ENCODE results near the gene NR3C2.
A peak's percentile ranks its signal among the peaks of the same experiment; 100 is the strongest.

Gene NR3C2

DNA sequence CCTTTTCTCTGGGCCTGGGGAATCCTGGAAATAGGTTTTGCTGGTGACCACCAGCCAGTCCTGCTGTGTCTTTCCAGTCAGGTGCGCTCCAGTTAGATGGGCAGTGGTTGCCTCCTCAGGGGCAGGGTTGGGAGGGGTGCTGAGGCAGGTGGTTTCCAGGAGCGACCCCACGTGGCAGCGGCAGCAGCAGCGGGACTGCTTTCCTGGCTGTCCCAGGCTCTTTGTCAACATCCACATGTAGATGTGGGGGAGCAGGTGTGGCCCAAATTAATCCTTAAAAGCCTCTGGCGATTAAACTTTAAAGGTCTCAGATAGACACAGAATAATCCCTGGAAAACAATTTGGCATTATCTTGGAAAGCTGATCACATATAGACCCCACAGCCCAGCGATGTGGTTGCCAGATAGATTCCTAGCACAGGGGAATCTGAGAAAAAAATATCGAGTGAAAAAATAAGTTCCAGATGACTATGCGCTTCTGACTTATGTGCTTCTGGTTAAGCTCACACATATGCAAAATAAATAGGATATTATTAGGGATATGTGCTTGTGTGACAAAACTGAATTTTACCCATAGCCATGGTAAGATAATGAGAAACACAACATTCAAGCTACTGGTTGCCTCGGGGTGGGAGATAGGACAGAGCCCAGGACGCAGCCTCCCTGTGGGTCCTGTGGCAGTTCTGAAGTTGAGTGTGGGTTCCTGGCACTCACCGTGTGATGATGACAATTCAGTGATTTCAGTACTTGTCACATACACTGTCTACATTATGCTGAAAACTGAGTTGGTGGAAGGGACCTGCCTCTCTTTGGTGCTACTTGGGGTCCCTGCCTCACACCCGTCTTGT is 373.9 kb downstream of the NR3C2 start:
- no peak for DNase-seq

DNA sequence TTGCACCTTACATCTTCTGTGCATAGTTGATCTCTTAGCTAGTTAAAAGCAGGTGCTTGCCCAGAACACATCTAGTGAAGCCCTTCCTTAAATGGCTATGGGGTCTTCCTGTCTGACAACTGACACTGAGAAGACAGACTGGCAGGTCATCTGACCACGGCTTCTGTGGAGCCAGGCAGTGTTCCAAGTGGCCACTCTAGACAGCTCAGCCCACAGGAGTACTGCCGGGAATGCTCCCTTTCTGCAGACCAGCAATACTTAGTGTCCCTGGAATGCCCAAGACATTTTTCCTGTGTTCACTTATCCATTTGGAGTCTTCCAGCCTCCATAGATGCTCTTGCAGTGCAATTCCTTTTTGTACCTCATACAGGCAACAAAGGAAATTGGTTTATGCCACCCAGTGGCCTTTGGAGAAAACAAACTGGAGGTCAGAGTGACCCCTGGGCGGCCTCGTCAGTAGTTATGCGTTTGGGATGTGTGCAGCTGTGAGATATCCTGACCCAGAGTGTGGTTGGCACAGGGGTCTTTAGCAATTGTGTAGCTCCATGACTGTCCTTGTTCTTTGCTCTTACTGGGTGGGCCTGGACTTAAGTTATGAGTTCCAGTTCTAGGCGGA is 374.8 kb downstream of the NR3C2 start:
- DNase-seq: no peak

DNA sequence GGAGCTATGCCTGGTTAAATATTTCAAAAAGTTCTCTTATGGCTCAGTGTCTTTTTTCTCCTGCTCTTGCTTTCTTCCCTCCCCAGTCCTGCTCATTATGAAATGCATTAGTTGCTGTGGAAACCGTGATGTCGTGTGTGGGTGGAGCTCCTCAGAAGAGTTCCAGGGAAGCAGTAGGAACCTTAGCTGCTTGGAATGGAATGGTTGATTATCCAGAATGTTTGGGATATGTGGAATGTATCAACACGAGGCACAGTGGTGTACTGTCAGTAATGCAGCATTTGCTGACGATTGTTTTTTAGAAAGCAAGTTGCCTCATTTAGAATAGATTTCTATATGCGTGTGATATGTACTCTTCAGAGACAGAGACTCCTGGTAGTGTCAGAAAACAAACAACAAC is 377.1 kb downstream of the NR3C2 start:
- DNase-seq: no peak

DNA sequence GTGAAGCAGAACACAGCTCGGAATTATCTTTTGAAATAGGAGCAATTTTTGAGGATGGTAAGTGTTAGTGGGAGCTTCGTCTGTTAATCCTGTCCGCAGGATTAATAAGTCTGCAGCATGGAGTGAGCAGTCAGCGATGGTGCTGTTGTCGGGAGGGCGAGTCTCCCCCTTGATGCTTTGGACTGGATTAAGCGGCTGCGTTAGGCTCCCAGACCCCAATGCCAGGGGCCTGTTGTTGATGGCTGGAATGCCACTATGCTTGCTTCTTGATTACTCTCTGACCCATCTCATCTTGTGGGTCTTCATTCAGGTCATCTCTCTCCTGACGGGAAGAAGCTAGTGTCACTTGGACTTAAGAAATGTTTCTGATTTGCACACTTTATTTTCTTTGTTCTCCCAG is 377.8 kb downstream of the NR3C2 start:
- DNase-seq: no peak

DNA sequence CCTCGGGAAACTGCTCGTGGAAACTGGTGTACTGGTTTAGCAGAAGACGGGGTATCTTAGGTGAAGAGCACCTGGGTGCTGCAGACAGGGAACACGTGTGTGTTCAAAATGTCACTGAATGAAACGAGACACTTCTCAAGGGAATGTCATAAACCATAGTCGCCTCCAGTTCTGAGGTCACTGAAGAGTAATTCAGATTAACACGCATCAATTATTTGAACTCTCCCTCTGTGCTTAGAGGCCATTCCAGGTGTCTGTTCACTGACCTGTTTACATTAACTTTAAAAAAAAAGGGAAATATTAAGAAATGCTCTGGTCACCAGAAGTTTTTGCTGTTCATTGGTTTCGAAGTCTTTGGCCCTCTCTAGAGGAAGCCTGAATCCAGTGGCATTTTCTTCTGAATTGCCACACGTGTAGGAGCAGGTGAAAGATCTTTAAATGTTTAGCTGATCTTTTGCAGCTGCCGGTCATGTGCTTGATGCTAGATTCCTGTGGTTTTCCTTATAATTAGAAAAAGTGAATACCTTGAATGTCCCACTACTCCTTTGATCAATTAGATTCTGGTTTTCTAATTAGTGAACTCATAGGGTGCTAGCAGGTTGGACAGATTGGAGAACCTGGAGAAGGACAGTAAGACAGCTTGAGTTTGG is 379.8 kb downstream of the NR3C2 start:
- DNase-seq: no peak

DNA sequence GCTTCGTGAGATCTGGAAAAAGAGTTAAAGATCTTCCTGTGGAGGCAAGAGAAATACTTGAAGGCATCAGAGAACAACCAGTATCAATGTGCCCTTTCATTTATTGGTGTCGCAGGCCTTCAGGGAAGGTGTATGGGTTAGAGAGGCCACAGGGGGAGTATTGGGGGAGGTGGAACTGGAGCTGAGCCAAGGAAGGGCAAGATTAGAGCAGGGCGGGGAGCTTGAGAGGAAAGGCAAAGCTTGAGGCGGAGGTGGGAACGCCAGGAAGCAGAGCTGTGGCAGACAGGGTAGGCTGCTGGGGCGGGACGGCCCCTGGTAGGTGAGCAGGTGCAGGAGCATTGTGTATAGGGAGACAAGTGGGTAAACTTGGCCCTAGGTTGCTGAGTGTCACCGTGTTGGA is 380.4 kb downstream of the NR3C2 start:
- DNase-seq: no peak

DNA sequence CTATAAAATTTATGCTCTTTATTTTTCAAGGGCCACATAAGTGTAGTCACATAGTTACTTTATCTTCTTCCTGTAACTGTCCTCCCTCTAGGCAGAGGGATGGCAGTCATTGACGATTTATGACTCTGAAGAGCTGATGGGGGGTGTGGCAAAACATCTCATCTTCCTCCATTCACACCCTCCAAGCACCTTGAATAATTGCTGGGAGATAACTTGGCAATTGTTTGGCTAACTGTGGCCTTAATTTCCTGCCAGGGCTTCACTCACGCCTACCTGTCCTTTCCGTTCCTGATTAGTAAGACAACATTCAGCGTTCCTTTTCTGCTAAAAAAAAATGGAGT is 381.1 kb downstream of the NR3C2 start:
- DNase-seq: peak; percentile 19

DNA sequence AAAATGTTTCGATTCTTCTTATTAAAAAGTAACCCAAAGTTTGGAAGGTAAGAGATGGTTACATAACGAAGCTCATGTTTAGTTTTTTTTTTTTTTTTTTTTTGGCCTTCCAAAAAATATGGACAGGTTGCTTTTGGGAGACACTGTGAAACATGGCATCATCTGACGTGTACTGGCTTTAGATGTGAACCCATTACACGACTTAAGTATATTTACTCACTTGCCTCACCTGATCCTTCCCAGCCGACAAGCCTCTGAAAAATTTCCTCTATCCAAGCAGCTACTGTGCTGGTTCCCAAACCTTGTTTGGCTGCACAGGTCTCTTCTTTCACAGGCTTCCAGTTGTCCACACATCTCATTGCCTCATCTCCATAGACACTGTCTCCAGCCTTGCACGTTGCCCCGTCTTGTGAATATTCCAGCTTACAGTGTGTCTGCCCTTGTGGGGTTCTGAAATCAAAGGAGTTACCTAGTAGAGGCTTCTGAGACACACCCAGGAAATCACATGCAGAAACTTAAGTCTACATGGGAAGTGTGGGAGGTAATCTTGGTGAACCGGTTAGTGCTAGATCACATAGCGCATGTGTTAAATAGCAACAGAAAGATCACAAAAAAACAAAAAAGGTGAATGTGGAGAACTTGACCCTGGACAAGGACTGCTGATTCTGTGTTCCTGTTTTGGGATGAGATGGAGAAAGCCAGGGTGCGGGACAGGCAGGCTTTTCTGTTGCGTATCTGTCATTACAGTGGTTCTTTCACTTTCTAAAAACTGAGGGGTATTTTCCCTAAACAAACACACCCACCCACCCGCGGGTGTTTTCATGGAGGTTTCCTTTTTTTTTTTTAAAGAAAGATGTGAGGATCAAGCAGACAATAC is 381.7 kb downstream of the NR3C2 start:
- DNase-seq: peak; percentile 73

DNA sequence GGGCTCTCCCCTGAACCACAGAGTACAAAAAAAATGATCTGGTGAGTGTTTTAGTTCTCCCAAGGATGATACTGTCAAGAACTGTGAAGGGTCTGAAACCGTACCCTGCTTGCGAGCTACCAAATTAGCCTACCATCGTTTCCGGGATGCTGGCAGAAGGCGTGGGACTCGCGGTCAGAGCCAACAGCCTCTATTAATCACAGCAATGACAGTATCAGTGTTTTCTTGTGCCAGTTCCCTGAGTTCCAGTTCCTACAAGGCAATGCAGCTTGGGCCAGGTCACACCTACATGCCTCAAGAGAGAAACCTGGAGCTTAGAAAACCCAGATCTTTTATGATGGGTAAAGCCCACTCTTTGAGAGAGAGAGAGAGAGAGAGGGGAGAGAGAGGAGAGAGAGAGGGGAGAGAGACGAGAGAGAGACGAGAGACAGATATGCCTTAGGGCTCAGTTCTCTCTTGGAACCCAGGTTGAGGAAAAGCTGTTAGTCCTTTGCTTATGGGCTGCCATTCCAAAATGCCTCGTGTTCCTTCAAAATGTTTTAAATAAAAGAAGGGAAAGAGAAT is 382.5 kb downstream of the NR3C2 start:
- no peak for DNase-seq

DNA sequence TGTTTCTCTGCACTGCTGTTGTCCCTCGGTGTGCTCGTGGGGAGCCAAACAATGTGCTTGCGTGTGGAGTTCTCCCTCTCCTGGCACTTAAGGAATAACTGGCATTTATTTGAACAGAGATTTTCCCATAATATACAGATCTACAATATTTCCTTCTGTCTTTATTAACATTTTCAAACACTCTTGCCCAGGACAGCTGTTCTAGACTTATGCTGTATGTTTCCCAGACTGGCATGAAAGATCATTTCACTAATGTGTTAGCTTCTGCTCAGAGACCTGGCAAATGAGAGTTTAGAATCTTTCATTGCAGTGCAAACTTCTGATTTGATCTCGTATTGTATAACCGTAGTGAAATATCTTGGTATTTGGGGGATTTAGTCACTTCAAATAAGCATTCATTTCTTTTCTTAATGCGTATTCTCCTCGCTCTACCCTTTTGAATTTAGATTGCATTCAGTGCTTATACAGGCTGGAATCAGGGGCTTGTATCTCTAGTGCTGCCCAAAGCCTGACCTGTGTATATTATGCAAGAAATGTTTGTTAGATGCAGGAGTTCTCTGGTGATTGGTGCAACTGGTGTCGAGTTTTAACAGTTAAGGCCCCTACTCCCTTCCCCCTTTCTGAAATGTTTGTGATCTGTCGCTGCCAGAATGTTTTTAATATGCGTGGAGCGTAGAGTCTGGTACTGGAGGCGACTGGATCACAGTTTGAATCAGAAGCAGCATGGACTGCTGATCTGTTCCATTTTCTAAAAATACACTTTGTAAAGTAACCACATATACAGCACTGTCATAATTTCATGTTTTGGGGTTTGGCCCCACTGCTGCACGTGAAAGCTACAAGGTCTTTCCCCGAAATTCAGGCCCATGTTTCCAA is 384.0 kb downstream of the NR3C2 start:
- DNase-seq: no peak

DNA sequence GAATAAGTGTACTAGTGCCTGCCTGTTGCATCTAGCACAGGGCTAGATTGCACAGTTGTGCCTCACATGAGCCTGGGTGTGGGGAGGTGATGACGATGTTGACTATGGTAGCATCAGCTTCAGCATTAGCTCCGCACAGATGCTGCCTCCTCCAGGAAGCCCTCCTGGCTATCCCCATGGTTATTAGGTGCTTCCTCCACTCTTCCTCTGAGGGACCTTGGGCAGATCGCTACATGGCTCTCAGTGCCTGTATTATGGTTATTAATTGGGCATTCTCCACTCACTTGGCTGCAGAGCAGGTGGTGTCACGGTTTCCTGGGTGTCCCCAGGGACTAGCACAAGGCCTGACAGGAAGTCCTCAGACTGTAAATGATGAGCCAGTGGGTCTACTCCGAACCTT is 384.7 kb downstream of the NR3C2 start:
- no peak for DNase-seq

DNA sequence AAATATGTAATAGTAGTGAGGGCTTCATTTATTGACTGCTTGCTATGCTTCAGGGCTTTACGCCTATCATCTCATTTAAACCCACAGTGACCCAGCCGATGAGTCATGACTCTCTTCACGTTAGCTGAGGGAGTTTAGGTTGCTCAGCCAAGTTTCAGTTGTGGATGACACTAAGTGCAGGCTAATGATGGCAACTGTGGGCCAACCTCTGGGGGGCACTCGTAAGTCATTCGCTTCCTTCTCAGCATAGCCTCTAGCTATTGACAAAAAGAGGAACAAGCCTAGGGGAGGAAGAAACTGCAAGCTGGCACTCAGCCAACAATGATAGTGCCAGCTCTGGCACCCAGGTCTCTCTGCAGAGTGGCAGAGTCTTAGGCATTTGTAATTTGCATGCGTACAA is 385.3 kb downstream of the NR3C2 start:
- DNase-seq: peak; percentile 84

DNA sequence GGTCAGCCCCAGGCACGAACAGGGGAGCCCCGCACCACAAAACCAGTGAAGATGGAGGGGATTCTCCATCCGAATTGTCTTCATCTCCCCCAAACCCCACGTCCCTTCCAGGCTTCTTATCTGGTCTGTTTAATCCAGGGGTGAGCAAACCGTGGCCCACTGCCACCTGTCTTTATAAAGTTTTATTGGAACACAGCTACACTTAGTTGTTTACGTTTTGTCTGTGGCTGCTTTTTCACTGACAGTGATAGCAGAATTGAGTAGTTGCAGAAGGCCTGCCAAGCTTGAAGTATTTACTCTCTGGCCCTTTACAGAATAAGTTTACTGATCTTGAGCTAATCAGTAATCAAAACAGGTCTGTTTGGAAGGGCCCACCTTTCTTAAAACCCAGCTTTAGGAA is 386.4 kb downstream of the NR3C2 start:
- no peak for DNase-seq

DNA sequence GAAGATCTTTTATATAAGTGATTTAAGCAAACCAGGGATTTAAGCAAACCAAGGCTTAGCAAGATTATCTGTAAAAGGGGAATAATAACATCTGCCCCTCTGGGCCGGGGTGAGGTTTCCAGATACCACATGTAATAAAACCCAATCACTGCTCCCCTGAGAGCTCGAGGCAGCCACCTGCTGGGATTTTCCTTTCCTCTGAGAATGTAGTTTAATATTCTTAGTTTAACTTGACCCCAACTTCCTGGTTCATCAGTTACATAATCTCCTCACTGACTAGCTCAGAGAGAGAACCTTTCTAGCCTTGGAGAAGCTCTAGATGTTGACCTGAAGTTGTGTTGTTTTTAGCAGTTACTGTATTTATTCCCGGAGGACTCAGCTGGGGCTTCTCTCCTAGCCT is 387.9 kb downstream of the NR3C2 start:
- DNase-seq: peak; percentile 15

DNA sequence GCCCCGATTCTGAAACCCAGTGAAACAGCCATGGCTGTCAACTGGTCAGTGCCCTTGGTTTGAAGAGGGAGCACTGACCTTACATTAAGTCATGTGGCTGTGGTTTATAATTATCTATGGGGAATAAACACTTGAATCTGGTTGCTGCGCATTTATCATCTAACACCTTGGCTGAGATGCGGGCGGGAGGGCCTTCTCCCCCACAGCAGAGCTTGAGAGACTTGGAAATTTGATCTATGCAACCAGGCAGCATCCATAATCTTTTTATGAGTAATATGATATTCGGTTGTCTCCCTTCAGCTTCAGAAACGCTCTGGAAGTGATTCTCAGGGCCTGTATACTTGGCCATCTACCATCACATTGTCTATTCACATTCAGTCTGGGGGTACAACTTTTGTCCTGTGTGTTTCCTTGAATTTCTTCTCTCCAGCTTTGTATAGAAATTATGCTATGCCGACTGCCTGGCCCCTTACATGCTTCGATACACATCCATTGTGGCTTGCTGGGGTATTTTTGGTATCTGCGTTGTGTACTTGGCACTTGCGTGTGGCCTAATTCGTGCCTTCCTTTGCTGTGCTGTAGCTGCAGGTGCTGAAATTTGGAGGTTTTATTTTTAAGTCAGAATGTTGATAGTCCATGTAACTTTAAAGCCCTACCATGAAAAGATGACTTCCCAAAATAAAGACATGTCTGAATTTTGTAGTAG is 388.8 kb downstream of the NR3C2 start:
- DNase-seq: no peak

DNA sequence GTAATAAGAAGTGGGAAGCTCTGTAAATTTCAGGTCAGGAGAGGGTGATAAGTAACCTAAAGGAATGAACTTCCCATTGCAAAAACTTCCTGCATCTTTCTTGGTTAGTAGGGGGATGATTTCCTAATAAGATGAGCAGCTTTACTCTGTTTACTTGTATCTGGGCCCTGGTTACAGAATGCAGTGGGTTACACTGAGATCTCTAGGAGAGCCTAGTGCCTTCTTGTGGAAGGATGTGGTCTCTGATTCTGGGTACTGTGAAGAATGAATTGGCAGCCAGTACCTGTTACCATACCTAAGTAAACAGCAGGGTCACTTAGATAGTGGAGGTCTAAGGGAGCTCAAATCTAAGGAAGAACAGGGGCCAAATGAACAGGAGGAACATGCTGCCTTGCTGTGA is 389.8 kb downstream of the NR3C2 start:
- DNase-seq: peak; percentile 73

DNA sequence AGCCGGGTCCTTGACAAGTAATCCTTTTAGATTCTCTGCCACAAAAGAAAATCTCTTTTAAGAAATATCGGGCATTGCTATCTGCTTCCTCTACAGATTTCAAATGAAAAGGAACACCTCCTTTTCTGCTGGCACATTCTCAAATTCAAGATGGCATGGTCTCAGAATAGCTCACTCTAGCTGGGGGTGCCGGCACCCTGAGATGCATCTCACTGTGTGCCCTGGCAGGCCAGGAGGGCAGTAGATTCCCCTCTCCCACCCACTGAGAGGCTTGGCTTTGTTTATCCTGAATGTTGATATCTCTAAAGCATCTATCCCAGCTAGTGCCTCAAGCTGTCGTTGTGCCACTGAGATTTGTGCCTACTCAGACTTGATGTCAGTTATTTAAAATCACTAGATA is 390.8 kb downstream of the NR3C2 start:
- no peak for DNase-seq

DNA sequence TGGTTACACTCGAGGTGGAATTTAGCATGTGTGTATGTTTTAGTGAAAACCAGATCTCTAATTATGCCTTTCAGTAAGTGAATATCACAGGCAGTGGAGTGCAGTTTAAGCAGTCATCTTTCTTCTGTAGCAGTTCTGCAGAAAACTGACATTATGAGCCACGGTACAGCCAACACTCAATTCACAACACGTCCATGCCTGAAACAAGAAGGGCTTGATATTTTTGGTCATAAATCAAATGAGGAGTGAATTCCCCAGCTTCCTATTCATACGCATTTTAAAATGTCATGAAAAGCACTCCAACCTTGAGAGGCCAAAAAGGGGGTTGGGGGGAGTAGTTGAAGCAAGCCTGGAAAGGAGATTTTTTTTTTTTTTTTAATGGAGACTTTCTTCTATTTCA is 393.6 kb downstream of the NR3C2 start:
- no peak for DNase-seq

DNA sequence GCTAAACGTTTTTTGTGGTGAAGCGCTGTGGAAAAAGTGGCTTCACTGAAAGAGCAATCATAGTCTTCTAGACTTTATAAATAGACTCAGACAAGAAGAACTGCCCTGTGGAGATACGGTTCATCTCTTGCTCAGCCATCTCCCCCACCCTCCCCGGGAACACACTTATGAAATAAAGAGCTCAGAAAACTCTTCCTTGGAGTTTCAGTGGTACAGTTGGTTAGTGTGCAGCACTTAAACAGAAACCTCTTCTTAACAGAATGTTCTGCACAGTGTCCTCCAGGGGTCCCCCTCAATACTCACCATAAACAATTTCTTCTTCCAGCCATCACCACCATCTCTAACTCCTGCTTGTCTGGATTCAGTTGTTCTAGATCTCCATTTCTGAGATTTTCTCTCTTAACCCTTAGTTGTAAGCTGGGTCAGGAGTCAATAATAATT is 397.3 kb downstream of the NR3C2 start:
- peak; percentile 15 for DNase-seq

DNA sequence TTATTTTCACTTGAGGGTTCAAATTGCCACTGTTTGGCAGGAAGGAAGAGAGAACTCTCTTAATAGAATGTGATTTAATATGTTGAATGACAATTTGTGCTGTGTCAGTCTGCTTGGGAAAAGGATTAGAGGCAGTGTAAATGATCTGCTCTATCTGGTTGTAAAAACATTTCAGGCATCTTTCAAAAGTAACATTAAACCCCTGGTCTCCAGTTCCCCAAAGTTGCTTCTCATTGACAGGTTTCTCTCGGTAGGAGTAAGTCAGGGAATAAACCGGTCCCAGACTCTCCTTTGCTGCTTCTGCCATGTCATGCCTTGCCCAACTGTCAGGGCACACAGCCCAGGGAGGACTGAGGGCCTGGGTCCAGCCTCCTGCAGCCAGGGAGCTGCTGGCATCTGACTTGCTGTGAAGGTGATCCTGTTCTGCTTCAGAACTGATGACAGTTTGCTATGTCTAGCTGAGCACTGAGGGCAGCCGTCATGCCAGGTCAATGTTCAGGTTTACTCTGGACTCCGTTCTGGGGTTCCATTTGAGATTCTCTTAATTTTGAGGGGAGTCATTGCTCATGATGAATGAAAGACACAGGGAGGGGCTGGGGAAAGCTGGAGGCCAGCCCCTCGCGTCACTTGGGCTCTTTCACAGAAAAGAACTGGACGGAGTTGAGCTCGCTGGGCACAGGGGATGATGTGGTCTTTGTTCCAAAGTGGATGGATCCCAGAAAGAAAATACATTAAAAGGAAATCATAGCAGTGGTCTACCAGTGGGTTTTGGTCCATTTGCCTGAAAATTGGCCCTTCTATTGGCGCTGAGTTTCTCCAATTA is 397.9 kb downstream of the NR3C2 start:
- no peak for DNase-seq

Measured in CD4-positive, alpha-beta T cell treated with Interleukin-4 for 4 hours (primary cell).